GM23338 (cell line): ENCODE data around the gene CACNB2.

Source experiments
- EZH2 ChIP-seq: fragments of 200-600 bp; sonication (generic); IDR thresholded peaks from one replicate; pipeline ENCODE4 v1.8.0; 2017; ENCODE audit warnings: antibody characterized with exemption, mild to moderate bottlenecking, low read depth; ENCODE audit not compliant: unreplicated experiment
- TF ChIP-seq, protein P1 (sequence below), 2 experiments: fragments of 200-600 bp in 1 of 2; sonication (generic) in 1 of 2; conservative IDR thresholded peaks; 2 replicates each; pipeline versions ENCODE4 v1.5.1 to v1.6.1; 2016 to 2017; ENCODE audit warnings: antibody characterized with exemption in 2 of 2, low read depth in 2 of 2, mild to moderate bottlenecking in 2 of 2, moderate library complexity in 1 of 2

DNA sequence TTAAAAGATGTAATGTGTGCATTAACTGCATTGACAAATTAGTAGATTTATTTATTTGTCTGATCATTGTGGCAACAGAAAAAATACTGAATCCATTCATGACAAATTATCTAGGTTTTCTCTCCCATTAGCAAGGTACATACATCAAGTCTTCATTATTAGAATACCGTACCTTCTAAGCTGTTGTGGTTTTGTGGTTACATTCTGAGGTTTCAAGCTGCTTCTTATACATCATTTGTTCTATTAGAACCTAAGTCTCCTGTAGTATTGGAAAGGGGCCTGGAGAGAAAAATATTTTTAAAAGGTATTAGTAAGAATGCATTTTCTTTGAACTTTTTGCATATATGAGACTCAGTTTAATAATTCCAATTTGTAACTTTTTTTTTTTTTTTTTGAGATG is 26.3 kb upstream of the CACNB2 start:
- TF ChIP-seq, protein P1, sequence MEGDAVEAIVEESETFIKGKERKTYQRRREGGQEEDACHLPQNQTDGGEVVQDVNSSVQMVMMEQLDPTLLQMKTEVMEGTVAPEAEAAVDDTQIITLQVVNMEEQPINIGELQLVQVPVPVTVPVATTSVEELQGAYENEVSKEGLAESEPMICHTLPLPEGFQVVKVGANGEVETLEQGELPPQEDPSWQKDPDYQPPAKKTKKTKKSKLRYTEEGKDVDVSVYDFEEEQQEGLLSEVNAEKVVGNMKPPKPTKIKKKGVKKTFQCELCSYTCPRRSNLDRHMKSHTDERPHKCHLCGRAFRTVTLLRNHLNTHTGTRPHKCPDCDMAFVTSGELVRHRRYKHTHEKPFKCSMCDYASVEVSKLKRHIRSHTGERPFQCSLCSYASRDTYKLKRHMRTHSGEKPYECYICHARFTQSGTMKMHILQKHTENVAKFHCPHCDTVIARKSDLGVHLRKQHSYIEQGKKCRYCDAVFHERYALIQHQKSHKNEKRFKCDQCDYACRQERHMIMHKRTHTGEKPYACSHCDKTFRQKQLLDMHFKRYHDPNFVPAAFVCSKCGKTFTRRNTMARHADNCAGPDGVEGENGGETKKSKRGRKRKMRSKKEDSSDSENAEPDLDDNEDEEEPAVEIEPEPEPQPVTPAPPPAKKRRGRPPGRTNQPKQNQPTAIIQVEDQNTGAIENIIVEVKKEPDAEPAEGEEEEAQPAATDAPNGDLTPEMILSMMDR (conservative IDR thresholded peaks at IDR 0.05; ENCODE audit: low read depth in 2 of 2), result no peak
- TF ChIP-seq EZH2, result no peak
